GM23338 (cell line): Measurements from ENCODE around the gene DNASE2. TPM values are rescaled to one million over a fixed set of nuclear protein-coding genes. Genes with fewer than 3 reads are reported as not detected.

Source experiments
- CREB1 ChIP-seq: fragments of 250-450 bp; sonication (Bioruptor Pico); IDR thresholded peaks from 2 replicates; pipeline ENCODE4 v1.5.0; 2020; ENCODE audit warnings: low read depth, mild to moderate bottlenecking, moderate library complexity
- CTCF ChIP-seq, 2 experiments: fragments of 200-600 bp in 1 of 2; sonication (generic) in 1 of 2; conservative IDR thresholded peaks; 2 replicates each; pipeline versions ENCODE4 v1.5.1 to v1.6.1; 2016 to 2017; ENCODE audit warnings: antibody characterized with exemption in 2 of 2, low read depth in 2 of 2, mild to moderate bottlenecking in 2 of 2, moderate library complexity in 1 of 2
- EZH2phosphoT487 ChIP-seq: fragments of 200-600 bp; sonication (generic); IDR thresholded peaks from one replicate; pipeline ENCODE4 v1.8.1; 2018; ENCODE audit warnings: antibody characterized with exemption; ENCODE audit not compliant: unreplicated experiment
- POLR2AphosphoS5 ChIP-seq: IDR thresholded peaks from 2 replicates; pipeline ENCODE4 v1.6.1; 2016; ENCODE audit warnings: antibody characterized with exemption, low read depth
- REST ChIP-seq: IDR thresholded peaks from one replicate; pipeline ENCODE4 v1.6.1; 2018; ENCODE audit warnings: antibody characterized with exemption; ENCODE audit not compliant: unreplicated experiment
- ZNF114 ChIP-seq: fragments of 250-450 bp; sonication (Bioruptor Pico); IDR thresholded peaks from 2 replicates; pipeline ENCODE4 v1.5.0; 2020; ENCODE audit warnings: mild to moderate bottlenecking, moderate library complexity
- ZNF331 ChIP-seq: fragments of 250-450 bp; sonication (Bioruptor Pico); IDR thresholded peaks from 2 replicates; pipeline ENCODE4 v1.5.0; 2020; ENCODE audit warnings: low read depth, mild to moderate bottlenecking, moderate library complexity
- ZNF462 ChIP-seq: fragments of 250-450 bp; sonication (Bioruptor Pico); IDR thresholded peaks from 2 replicates; pipeline ENCODE4 v1.5.0; 2020; ENCODE audit warnings: mild to moderate bottlenecking, moderate library complexity
- microRNA-seq: library from miRNA; unstranded; fragments of <30 nt; microRNA quantifications from one replicate; pipeline ENCODE4, GENCODE V29; 2017
- polyA plus RNA-seq: library from polyadenylated mRNA; unstranded; fragments of >200 nt; fragmentation: Nextera tagmentation; extraction: Ambion mirVana; gene quantifications from 2 replicates; pipeline ENCODE4 v1.2.1, GENCODE V29; 2016
- small RNA-seq: library from RNA; depleted of rRNA; stranded (forward); fragments of <200 nt; gene quantifications from one replicate; pipeline ENCODE3, GENCODE V24; 2014; ENCODE audit warnings: low replicate concordance
- total RNA-seq: library from RNA; depleted of rRNA; stranded (reverse); fragments of >200 nt; shearing (Covaris generic); gene quantifications from 2 replicates; pipeline ENCODE4 v1.2.3, GENCODE V29; 2014; rRNA removed

DNASE2 gene
- total and polyA plus RNA-seq, 2 experiments from 2014 or later: 17.4 to 35.0 TPM

GRCh38 chr19:12825254-12826131 lies 55.8 kb downstream of the DNASE2 start (continued):
- TF ChIP-seq ZNF462 (CRISPR knock-in tag) (no peak), EZH2phosphoT487 (no peak), ZNF114 (CRISPR knock-in tag) (no peak), CREB1 (CRISPR knock-in tag) (peak; percentile 50), ZNF331 (CRISPR knock-in tag) (no peak), POLR2AphosphoS5 (peak; percentile 62), CTCF (conservative IDR thresholded peaks at IDR 0.05; ENCODE audit: low read depth in 2 of 2) (peak; percentile 81 to 89), REST (no peak)

Small RNA genes within 50 kb of the gene (microRNA-seq; reads per million reads assigned to microRNA genes)
- gene MIR5695 (not detected), gene MIR6794 (not detected)

Small RNA genes within 50 kb of the gene (small RNA-seq; reads per million reads assigned to genes)
- gene MIR5695 (not detected), gene MIR6794 (not detected)

Other genes with a start within 250 kb of the DNASE2 start
- gene MAN2B1, start 214.7 kb downstream of the DNASE2 start, total RNA-seq: 60.8 and 73.8 TPM in 2 replicates
- 33.2 and 39.2 TPM in 2 replicates for gene MAN2B1, start 214.7 kb downstream of the DNASE2 start, polyA plus RNA-seq
- gene WDR83, start 214.6 kb downstream of the DNASE2 start, total RNA-seq: 12.5 and 31.6 TPM in 2 replicates
- 18.5 and 18.6 TPM in 2 replicates for gene WDR83, start 214.6 kb downstream of the DNASE2 start, polyA plus RNA-seq
- gene DHPS, start 199.6 kb downstream of the DNASE2 start, total RNA-seq: 126 and 141 TPM in 2 replicates
- gene DHPS, start 199.6 kb downstream of the DNASE2 start, polyA plus RNA-seq: 85.4 and 107 TPM in 2 replicates
- gene GNG14, start 193.5 kb downstream of the DNASE2 start, total RNA-seq: not detected in 2 replicates
- gene GNG14, start 193.5 kb downstream of the DNASE2 start, polyA plus RNA-seq: not detected in 2 replicates
- 12.3 and 19.4 TPM in 2 replicates for gene FBXW9, start 184.8 kb downstream of the DNASE2 start, total RNA-seq
- gene FBXW9, start 184.8 kb downstream of the DNASE2 start, polyA plus RNA-seq: 6.6 and 8.2 TPM in 2 replicates
- gene TNPO2, start 157.5 kb downstream of the DNASE2 start, total RNA-seq: 83.0 and 85.9 TPM in 2 replicates
- gene TNPO2, start 157.5 kb downstream of the DNASE2 start, polyA plus RNA-seq: 35.8 and 37.1 TPM in 2 replicates
- gene TRIR, start 146.8 kb downstream of the DNASE2 start, total RNA-seq: 170 and 171 TPM in 2 replicates
- 254 and 257 TPM in 2 replicates for gene TRIR, start 146.8 kb downstream of the DNASE2 start, polyA plus RNA-seq
- gene GET3, start 144.0 kb downstream of the DNASE2 start, total RNA-seq: 75.3 and 109 TPM in 2 replicates
- gene GET3, start 144.0 kb downstream of the DNASE2 start, polyA plus RNA-seq: 89.5 and 90.4 TPM in 2 replicates
- 7.5 and 10.4 TPM in 2 replicates for gene BEST2, start 129.7 kb downstream of the DNASE2 start, total RNA-seq
- gene BEST2, start 129.7 kb downstream of the DNASE2 start, polyA plus RNA-seq: 1.2 and 1.3 TPM in 2 replicates
- 85.3 and 86.4 TPM in 2 replicates for gene HOOK2, start 105.9 kb downstream of the DNASE2 start, total RNA-seq
- gene HOOK2, start 105.9 kb downstream of the DNASE2 start, polyA plus RNA-seq: 46.9 and 56.9 TPM in 2 replicates
- gene JUNB, start 90.0 kb downstream of the DNASE2 start, total RNA-seq: 16.0 and 20.2 TPM in 2 replicates
- 7.7 and 7.8 TPM in 2 replicates for gene JUNB, start 90.0 kb downstream of the DNASE2 start, polyA plus RNA-seq
- 465 and 486 TPM in 2 replicates for gene PRDX2, start 79.6 kb downstream of the DNASE2 start, total RNA-seq
- gene PRDX2, start 79.6 kb downstream of the DNASE2 start, polyA plus RNA-seq: 314 and 346 TPM in 2 replicates
- gene THSD8, start 79.4 kb downstream of the DNASE2 start, total RNA-seq: 0.38 TPM in 1 of 2 replicates, not detected in the other
- gene THSD8, start 79.4 kb downstream of the DNASE2 start, polyA plus RNA-seq: 38.5 and 42.2 TPM in 2 replicates
- 62.6 and 68.2 TPM in 2 replicates for gene RNASEH2A, start 74.9 kb downstream of the DNASE2 start, total RNA-seq
- gene RNASEH2A, start 74.9 kb downstream of the DNASE2 start, polyA plus RNA-seq: 39.4 and 40.5 TPM in 2 replicates
- gene RTBDN, start 46.9 kb downstream of the DNASE2 start, total RNA-seq: 3.3 and 4.1 TPM in 2 replicates
- gene RTBDN, start 46.9 kb downstream of the DNASE2 start, polyA plus RNA-seq: 4.4 and 4.6 TPM in 2 replicates
- gene MAST1, start 42.9 kb downstream of the DNASE2 start, total RNA-seq: 13.4 and 19.9 TPM in 2 replicates
- 8.9 and 13.9 TPM in 2 replicates for gene MAST1, start 42.9 kb downstream of the DNASE2 start, polyA plus RNA-seq
- 1.1 and 1.4 TPM in 2 replicates for gene KLF1, start 5.8 kb upstream of the DNASE2 start, total RNA-seq
- gene KLF1, start 5.8 kb upstream of the DNASE2 start, polyA plus RNA-seq: 0.74 and 0.80 TPM in 2 replicates
- 73.3 and 99.8 TPM in 2 replicates for gene GCDH, start 9.7 kb upstream of the DNASE2 start, total RNA-seq
- gene GCDH, start 9.7 kb upstream of the DNASE2 start, polyA plus RNA-seq: 51.5 and 54.1 TPM in 2 replicates
- gene SYCE2, start 37.8 kb upstream of the DNASE2 start, total RNA-seq: 0.62 and 0.63 TPM in 2 replicates
- 1.9 and 2.9 TPM in 2 replicates for gene SYCE2, start 37.8 kb upstream of the DNASE2 start, polyA plus RNA-seq
- gene FARSA, start 52.3 kb upstream of the DNASE2 start, total RNA-seq: 74.7 and 83.5 TPM in 2 replicates
- 86.4 and 86.5 TPM in 2 replicates for gene FARSA, start 52.3 kb upstream of the DNASE2 start, polyA plus RNA-seq
- 724 and 760 TPM in 2 replicates for gene CALR, start 57.2 kb upstream of the DNASE2 start, total RNA-seq
- gene CALR, start 57.2 kb upstream of the DNASE2 start, polyA plus RNA-seq: 1,131 and 1,182 TPM in 2 replicates
- 67.0 and 69.7 TPM in 2 replicates for gene RAD23A, start 64.4 kb upstream of the DNASE2 start, total RNA-seq
- gene RAD23A, start 64.4 kb upstream of the DNASE2 start, polyA plus RNA-seq: 121 and 127 TPM in 2 replicates
- 46.5 and 63.9 TPM in 2 replicates for gene GADD45GIP1, start 75.8 kb upstream of the DNASE2 start, total RNA-seq
- 255 and 290 TPM in 2 replicates for gene GADD45GIP1, start 75.8 kb upstream of the DNASE2 start, polyA plus RNA-seq
- gene DAND5, start 88.1 kb upstream of the DNASE2 start, total RNA-seq: 0.28 TPM in 1 of 2 replicates, not detected in the other
- gene DAND5, start 88.1 kb upstream of the DNASE2 start, polyA plus RNA-seq: 0.10 and 0.18 TPM in 2 replicates
- gene NFIX, start 114.0 kb upstream of the DNASE2 start, total RNA-seq: 0.14 and 1.2 TPM in 2 replicates
- gene NFIX, start 114.0 kb upstream of the DNASE2 start, polyA plus RNA-seq: 0.06 and 0.31 TPM in 2 replicates
- gene LYL1, start 221.4 kb upstream of the DNASE2 start, total RNA-seq: 0.47 and 2.2 TPM in 2 replicates
- 0.77 and 1.2 TPM in 2 replicates for gene LYL1, start 221.4 kb upstream of the DNASE2 start, polyA plus RNA-seq
- 76.4 and 88.6 TPM in 2 replicates for gene TRMT1, start 235.3 kb upstream of the DNASE2 start, total RNA-seq
- 90.1 and 92.6 TPM in 2 replicates for gene TRMT1, start 235.3 kb upstream of the DNASE2 start, polyA plus RNA-seq
- 203 and 260 TPM in 2 replicates for gene NACC1, start 236.8 kb upstream of the DNASE2 start, total RNA-seq
- gene NACC1, start 236.8 kb upstream of the DNASE2 start, polyA plus RNA-seq: 12.4 and 16.1 TPM in 2 replicates